GM19238 (cell line): ENCODE measurements around the gene MALRD1.

Source experiments
- DNase-seq: peaks from one replicate; pipeline ENCODE4 v3.0.0; 2011; ENCODE audit warnings: low spot score; ENCODE audit not compliant: insufficient read length

Gene MALRD1

GRCh38 chr10:19048489-19048888 is at the start of gene MALRD1:
TSS of gene MALRD1 (plus strand) at chr10:19048801. CDS start at chr10:19048939, 138 bp downstream.
- no peak for DNase-seq

DNA sequence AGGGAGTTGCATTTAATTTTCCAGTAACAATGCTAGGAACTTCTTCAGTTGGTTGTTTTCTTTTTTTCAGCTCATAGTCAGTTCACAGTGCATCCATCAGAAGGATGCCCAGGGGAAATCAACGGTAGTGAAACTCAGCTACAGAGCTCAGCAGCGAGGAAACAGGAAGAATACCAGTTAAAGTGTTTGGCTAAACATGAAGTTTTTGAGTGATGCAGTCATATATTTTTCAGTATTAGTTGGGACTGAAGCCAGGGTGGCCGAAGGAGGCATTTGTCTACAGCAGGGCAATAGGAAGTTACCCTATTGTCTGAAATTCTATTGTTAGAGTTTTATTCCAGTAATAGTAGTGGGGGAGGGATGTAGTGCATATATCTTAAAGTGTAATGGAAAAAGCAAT is 45.3 kb upstream of the MALRD1 start:
- DNase-seq: no peak

DNA sequence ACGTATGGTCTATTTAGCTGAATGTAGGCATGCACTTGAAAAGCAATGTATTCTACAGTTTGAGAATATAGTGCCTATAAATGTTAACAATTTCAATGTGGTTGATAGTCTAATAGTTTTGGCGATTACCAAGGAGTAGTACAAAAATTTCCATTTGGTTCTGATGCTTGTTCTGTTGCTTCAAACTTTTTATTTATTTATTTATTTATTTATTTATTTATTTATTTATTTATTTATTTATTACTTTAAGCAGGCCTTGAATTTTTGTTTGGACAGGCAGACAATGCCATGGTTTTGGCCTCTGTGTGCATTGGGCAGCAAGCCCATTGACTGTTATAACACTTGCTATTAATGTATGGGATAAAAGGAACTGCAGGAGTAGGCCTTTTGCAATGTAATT is 36.5 kb upstream of the MALRD1 start:
- DNase-seq: no peak

GRCh38 chr10:19014034-19014433 is 34.6 kb upstream of the MALRD1 start:
- no peak for DNase-seq

- DNase-seq: no peak
Measured at GRCh38 chr10:19014498-19014897, 34.1 kb upstream of the MALRD1 start.

- no peak for DNase-seq
Measured at GRCh38 chr10:19017116-19017890, 31.3 kb upstream of the MALRD1 start.

DNA sequence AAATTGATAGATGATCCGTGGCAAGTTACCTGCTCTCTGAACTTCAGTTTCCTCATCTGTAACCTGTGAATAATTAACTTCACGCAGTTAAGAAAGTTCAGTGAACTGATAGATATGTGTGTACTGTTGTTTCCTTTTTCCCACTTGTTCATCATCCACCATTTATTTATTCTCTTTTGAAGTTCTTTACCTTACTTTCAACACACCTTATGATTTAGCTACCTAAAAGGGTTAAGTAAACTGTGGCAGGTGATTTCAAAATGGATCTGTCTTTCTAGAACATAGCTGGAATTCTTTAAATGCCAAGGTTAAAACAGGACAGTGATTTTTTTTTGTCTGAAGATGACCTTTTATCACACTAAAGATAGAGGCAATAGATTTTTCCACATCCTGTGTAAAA is 27.4 kb upstream of the MALRD1 start:
- no peak for DNase-seq

DNA sequence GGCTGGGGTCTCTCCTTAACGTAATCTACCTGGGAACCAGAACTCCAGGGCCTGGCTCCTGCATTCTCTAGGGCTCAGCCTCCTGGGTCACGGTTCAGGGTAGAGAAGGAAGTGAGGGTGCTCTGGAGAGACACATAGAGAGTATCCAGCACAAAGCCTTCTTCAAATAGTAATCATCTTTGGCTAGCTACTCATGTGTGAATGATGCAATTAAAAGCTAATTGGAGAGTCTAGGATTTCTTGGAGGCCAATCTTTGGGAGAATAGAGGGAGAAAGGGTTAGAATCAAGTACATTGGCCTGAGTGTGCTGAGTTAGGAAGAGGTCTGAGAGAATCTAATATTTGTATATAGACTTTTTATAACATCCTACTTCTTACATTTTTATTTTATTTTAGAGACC is 24.0 kb upstream of the MALRD1 start:
- DNase-seq: no peak

- DNase-seq: no peak
Measured at GRCh38 chr10:19031763-19032162, 16.8 kb upstream of the MALRD1 start.

GRCh38 chr10:19033741-19034140 is 14.9 kb upstream of the MALRD1 start:
- DNase-seq: no peak

GRCh38 chr10:19041171-19041570 is 7.4 kb upstream of the MALRD1 start:
- DNase-seq: no peak

DNA sequence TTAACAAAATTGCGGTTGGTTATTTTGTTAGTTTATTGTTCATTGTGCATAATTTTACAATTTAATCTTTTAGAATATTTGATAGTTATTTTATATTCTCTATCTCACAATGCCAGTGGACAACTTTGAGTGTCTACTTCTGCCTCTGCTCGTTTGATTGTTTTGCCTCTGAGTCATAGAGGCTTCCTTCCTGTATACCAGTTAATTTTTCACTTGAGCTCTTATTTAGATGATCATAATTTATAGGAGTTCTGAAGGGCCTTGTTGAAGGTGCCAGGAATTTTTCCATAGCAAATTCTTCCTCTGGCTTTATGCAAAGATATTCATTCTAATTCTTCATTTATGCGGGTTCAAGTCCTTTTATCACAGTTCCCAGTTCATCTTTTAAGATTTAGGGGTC is 5.2 kb upstream of the MALRD1 start:
- DNase-seq: no peak

DNA sequence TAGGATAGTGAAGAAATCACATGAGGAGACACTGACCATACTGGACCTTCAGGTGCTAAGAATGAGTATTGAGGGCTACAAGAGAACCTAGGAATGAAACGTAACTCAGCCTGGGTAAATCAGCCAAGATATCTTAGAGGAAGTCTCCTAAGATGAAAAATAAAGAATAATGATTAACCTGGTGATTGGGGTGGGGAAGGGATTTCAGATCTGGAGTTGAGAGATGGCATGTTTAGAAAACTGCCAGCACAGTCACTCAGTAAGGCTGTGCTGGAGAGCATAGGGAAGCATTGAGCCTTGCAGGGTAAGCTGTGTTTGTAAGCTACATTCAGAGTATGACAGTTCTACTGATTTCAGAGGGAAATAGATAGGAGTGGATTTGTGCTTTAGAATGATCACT is 1.9 kb upstream of the MALRD1 start:
- no peak for DNase-seq

DNA sequence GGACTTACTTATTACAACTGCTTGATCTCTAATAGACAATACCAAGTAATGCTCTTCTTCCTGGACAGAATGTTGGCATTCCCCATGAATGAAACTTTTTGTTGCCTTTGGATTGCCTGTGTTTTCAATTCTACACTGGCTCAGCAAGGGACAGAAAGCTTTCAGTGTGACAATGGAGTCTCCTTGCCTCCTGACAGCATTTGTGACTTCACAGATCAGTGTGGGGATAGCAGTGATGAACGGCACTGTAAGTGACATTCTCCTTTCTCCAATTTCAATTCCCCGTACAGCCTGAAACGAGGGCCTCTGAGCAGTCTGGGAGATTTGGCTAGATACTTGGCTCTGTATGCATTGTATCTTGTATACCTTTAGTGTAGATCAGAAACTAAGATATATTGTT is 290 bp downstream of the MALRD1 start:
- DNase-seq: no peak

GRCh38 chr10:19049567-19049966 is 966 bp downstream of the MALRD1 start:
- DNase-seq: no peak

- no peak for DNase-seq
Measured at GRCh38 chr10:19054289-19054835, 5.8 kb downstream of the MALRD1 start.

- DNase-seq: no peak
Measured at GRCh38 chr10:19058046-19058445, 9.4 kb downstream of the MALRD1 start.

DNA sequence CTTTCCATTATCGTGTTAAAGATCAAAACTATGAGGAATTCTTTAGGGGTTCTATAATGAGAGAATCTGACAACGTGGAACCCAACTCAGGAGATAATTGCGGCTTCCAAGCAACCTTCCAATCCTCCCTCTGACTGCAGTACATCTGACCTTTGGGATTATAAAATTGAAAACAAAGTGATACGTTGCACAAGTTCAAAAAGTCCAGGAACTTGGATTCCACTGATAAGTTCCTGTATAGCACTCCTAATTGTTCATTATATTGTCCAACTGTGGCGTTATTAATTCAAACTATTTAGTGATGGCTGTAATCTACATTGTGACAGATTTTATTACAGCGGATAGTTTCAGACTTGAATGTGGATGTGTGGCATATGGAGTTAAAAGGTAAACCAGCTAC is 15.4 kb downstream of the MALRD1 start:
- no peak for DNase-seq

DNA sequence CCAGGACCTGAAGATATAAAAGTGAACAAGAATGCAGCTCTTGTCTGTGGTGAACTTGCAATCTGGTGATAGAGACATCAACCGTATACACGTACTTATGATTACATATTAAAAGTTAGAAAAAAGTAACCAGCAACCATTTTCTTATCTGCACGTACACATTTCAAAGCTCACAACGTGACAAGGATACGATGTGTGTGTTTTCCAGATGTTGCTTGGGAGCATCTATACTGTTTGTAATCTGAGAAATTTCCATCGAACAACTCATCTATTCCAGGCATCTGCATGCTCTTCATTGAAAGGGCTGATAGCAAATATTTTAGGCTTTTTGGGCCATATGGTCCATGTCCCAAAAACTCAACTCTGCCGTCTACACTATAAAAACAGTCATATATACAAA is 23.3 kb downstream of the MALRD1 start:
- no peak for DNase-seq

GRCh38 chr10:19077276-19077675 is 28.7 kb downstream of the MALRD1 start:
- DNase-seq: no peak

DNA sequence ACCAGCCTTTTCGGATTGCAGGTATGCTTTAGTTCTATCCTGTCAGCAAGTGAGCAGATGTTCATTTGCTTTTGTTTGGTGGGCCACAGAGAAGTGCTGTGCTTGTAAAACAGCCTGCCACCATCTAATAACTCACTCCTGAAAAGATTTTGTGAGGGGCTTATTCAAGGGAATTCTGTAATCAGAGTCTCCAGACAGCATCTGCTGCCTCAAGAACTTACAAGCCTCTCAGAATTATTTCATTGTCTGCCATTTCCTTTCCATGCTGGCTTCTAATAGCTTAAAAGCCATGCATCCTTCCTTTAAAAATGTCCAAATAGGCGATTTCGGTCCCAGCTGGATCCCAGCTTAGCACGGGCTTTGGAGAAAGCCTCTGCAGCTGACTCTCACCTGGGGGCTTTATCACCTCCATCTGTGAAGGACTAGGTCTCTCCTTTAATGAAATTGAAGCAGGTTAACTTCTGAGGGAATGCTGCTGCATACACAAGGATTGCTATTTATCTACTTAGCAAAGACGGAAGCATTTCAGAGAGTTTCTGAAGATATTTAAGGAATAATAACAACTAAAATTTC is 48.0 kb downstream of the MALRD1 start:
- DNase-seq: no peak

GRCh38 chr10:19097151-19097550 is 48.5 kb downstream of the MALRD1 start:
- no peak for DNase-seq

DNA sequence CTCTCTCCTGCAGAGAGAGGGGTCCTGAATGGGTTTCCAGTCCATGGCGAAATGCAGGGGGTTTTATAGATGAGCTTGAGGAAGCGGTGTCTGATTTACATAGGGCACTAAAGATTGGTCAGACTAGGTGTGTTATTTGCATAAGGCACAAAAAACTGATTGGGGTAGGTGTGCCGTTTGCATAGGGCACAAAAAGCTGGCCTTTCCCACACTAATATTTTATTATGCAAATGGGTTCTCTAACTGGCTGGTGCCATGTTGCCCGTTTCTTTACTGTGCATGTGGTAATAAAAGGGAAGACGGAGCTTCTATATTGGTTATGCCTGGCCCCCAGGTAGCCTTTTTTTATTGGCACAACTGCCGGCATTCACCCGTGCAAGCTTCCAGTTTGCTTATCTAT is 50.2 kb downstream of the MALRD1 start:
- no peak for DNase-seq
